22Rv1 (cell line): ENCODE results near the gene ETV1.

ENCODE experiments used
- CTCF ChIP-seq: fragments of 450-650 bp; IDR thresholded peaks from 2 replicates; pipeline ENCODE4 v1.5.1; 2017; ENCODE audit warnings: mild to moderate bottlenecking
- ZFX ChIP-seq: fragments of 450-650 bp; IDR thresholded peaks from 2 replicates; pipeline ENCODE4 v1.6.1; 2017; ENCODE audit warnings: antibody characterized with exemption, borderline replicate concordance

GRCh38 chr7:14001139-14001538, 11.7 kb upstream of the ETV1 start:
- no peak for TF ChIP-seq CTCF
- no peak for TF ChIP-seq ZFX
